GM12878 (cell line): ENCODE results near the gene CPD. TPM values are rescaled to one million over a fixed set of nuclear protein-coding genes. Genes with fewer than 3 reads are reported as not detected.

Experiments used
- ASH2L ChIP-seq: fragments of 300-600, 200-600 bp; sonication (generic); IDR thresholded peaks from 2 replicates; pipeline ENCODE4 v1.6.1; 2017; ENCODE audit warnings: low read depth, mild to moderate bottlenecking, borderline replicate concordance
- BCL11A ChIP-seq: IDR thresholded peaks from 2 replicates; pipeline ENCODE4 v1.6.1; 2011; ENCODE audit warnings: low read depth, low read length
- CREM ChIP-seq: IDR thresholded peaks from 2 replicates; pipeline ENCODE4 v1.6.1; 2014; ENCODE audit warnings: antibody characterized with exemption, low read depth
- EZH2 ChIP-seq: IDR thresholded peaks from 2 replicates; pipeline ENCODE4 v1.6.1; 2012; ENCODE audit warnings: low read depth, mild to moderate bottlenecking, control low read depth, inconsistent platforms, low read length, borderline replicate concordance; ENCODE audit not compliant: control insufficient read depth
- FOS ChIP-seq: IDR thresholded peaks from 3 replicates; pipeline ENCODE4 v1.6.1; 2011; ENCODE audit warnings: borderline replicate concordance; ENCODE audit not compliant: insufficient read length; ENCODE audit errors: extremely low read depth
- GABPA ChIP-seq: IDR thresholded peaks from 2 replicates; pipeline ENCODE4 v1.6.1; 2014; ENCODE audit warnings: antibody characterized with exemption, low read depth, mild to moderate bottlenecking, inconsistent platforms
- GATAD2B ChIP-seq: fragments of 450-650 bp; conservative IDR thresholded peaks from 2 replicates; pipeline ENCODE4 v1.6.1; 2017; ENCODE audit warnings: low read depth, mild to moderate bottlenecking, moderate library complexity
- LARP7 ChIP-seq: fragments of 450-650 bp; IDR thresholded peaks from 2 replicates; pipeline ENCODE4 v1.6.1; 2017; ENCODE audit warnings: mild to moderate bottlenecking
- MTA3 ChIP-seq: IDR thresholded peaks from 2 replicates; pipeline ENCODE4 v1.6.1; 2012; ENCODE audit warnings: low read length, inconsistent platforms, borderline replicate concordance
- NFIC ChIP-seq: IDR thresholded peaks from 2 replicates; pipeline ENCODE4 v1.6.1; 2012; ENCODE audit warnings: low read depth, mild to moderate bottlenecking, inconsistent platforms, low read length, moderate library complexity
- PAX8 ChIP-seq: fragments of 450-650 bp; IDR thresholded peaks from 2 replicates; pipeline ENCODE4 v1.6.1; 2017; ENCODE audit warnings: mild to moderate bottlenecking, moderate library complexity
- POLR2AphosphoS2 ChIP-seq: IDR thresholded peaks from 2 replicates; pipeline ENCODE4 v1.6.1; 2011; ENCODE audit warnings: low read depth, mild to moderate bottlenecking, low read length, improper control_type of control experiment, moderate library complexity
- RB1 ChIP-seq: fragments of 450-650 bp; formaldehyde crosslinking; IDR thresholded peaks from 2 replicates; pipeline ENCODE4 v1.6.1; 2017; ENCODE audit warnings: mild to moderate bottlenecking, borderline replicate concordance
- RBBP5 ChIP-seq: fragments of 200-600 bp; sonication (generic); conservative IDR thresholded peaks from 2 replicates; pipeline ENCODE4 v1.6.1; 2016
- RELA ChIP-seq: fragments of 450-650 bp; IDR thresholded peaks from 2 replicates; pipeline ENCODE4 v1.8.0; 2014; ENCODE audit warnings: borderline replicate concordance; ENCODE audit not compliant: partially characterized antibody
- SMC3 ChIP-seq: IDR thresholded peaks from 2 replicates; pipeline ENCODE4 v1.6.1; 2011; ENCODE audit warnings: low read length, improper control_type of control experiment, borderline replicate concordance
- ZNF217 ChIP-seq: fragments of 450-650 bp; IDR thresholded peaks from 2 replicates; pipeline ENCODE4 v1.6.1; 2017; ENCODE audit warnings: antibody characterized with exemption, mild to moderate bottlenecking
- ZZZ3 ChIP-seq: IDR thresholded peaks from 2 replicates; pipeline ENCODE4 v1.6.1; 2011; ENCODE audit warnings: low read depth; ENCODE audit not compliant: control insufficient read depth, insufficient read length
- polyA plus RNA-seq, 11 experiments: library from polyadenylated mRNA; depleted of rRNA in 4 of 11; unstranded in 6 of 11; stranded (reverse) in 5 of 11; fragments of >200 nt; fragmentation: Nextera tagmentation in 4 of 11; fragmentation: Illumina TruSeq in 1 of 11; extraction: Ambion mirVana in 4 of 11; extraction: Trizol in 1 of 11; gene quantifications; 1 replicate in 1 of 11; 2 replicates in 10 of 11; pipeline versions ENCODE4 v1.2.1 to v1.2.3, GENCODE V29; 2011 to 2016; ENCODE audit warnings: inconsistent platforms in 2 of 11, missing spikeins in 2 of 11, low read depth in 1 of 11
- total RNA-seq, 4 experiments: library from RNA; depleted of rRNA in 3 of 4; stranded (reverse); fragments of >200 nt in 3 of 4; fragmentation: Illumina TruSeq in 1 of 4; extraction: Trizol in 1 of 4; gene quantifications; 2 replicates each; pipeline versions ENCODE4 v1.2.1 to v1.2.3, GENCODE V29; 2013 to 2021
- TF ChIP-seq, protein P1 (sequence below): IDR thresholded peaks from 2 replicates; pipeline ENCODE4 v1.6.1; 2012; ENCODE audit warnings: mild to moderate bottlenecking, low read depth, low read length
- TF ChIP-seq, protein P2 (sequence below): IDR thresholded peaks from 2 replicates; pipeline ENCODE4 v1.6.1; 2011; ENCODE audit warnings: borderline replicate concordance, low read depth, mild to moderate bottlenecking, moderate library complexity, mixed read lengths, low read length; ENCODE audit not compliant: insufficient read depth; ENCODE audit errors: extremely low read length
- TF ChIP-seq, protein P3 (sequence below): IDR thresholded peaks from 2 replicates; pipeline ENCODE4 v1.6.1; 2012; ENCODE audit warnings: low read length, inconsistent platforms
- TF ChIP-seq, protein P4 (sequence below): fragments of 450-650 bp; IDR thresholded peaks from 2 replicates; pipeline ENCODE4 v1.6.1; 2017; ENCODE audit warnings: borderline replicate concordance

The CPD gene
- total and polyA plus RNA-seq, 10 of the 15 experiments (the other 5 are each of a cell fraction or from before 2014, with no cell fraction given): 3.5 to 24.2 (median 15.7) TPM

DNA sequence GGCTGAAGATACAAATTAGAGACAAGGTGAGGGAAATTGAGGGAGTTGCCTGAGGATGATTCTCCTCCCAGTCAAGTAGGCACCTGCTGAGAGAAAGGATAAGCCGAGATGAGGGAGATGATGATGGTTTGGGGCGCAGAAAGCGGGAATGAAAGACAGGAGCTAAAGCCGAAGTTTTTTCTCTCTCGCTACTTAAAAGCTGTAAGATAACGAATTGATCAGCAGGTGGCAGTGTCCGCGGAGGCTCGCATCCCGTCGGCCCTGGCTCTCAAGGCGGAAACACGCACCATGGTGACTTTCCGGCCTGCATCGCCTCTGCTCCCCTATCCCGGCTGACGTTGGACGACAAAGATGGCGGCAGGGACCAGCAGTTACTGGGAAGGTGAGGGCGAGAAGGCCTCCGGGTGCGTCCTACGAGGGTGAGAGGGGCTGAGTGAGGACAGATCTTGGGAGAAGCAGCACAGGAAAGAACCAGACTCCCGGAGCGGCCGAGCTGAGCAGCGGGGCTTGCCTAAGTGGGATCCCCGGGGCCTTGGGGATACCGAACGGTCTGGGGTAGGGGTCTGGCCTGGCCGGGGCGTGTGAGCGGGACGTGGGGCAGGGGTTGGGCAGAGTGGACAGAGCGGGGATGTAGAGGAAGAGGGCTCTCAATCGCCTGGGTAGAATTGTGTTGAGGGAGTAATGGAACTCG, 98.5 kb downstream of the CPD start, which contains the start of gene GOSR1 (continued):
- TF ChIP-seq, protein P1, sequence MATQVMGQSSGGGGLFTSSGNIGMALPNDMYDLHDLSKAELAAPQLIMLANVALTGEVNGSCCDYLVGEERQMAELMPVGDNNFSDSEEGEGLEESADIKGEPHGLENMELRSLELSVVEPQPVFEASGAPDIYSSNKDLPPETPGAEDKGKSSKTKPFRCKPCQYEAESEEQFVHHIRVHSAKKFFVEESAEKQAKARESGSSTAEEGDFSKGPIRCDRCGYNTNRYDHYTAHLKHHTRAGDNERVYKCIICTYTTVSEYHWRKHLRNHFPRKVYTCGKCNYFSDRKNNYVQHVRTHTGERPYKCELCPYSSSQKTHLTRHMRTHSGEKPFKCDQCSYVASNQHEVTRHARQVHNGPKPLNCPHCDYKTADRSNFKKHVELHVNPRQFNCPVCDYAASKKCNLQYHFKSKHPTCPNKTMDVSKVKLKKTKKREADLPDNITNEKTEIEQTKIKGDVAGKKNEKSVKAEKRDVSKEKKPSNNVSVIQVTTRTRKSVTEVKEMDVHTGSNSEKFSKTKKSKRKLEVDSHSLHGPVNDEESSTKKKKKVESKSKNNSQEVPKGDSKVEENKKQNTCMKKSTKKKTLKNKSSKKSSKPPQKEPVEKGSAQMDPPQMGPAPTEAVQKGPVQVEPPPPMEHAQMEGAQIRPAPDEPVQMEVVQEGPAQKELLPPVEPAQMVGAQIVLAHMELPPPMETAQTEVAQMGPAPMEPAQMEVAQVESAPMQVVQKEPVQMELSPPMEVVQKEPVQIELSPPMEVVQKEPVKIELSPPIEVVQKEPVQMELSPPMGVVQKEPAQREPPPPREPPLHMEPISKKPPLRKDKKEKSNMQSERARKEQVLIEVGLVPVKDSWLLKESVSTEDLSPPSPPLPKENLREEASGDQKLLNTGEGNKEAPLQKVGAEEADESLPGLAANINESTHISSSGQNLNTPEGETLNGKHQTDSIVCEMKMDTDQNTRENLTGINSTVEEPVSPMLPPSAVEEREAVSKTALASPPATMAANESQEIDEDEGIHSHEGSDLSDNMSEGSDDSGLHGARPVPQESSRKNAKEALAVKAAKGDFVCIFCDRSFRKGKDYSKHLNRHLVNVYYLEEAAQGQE: 0 out of 2 replicates have a peak, but pooled peaks have one; percentile 29
- TF ChIP-seq, protein P2, sequence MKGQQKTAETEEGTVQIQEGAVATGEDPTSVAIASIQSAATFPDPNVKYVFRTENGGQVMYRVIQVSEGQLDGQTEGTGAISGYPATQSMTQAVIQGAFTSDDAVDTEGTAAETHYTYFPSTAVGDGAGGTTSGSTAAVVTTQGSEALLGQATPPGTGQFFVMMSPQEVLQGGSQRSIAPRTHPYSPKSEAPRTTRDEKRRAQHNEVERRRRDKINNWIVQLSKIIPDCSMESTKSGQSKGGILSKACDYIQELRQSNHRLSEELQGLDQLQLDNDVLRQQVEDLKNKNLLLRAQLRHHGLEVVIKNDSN: no peak
- TF ChIP-seq PAX8 (0 out of 2 replicates have a peak, but pooled peaks have one; percentile 58), EZH2 (no peak), FOS (no peak), LARP7 (peak; percentile 53; the same call in 1 of the 2 replicates), GABPA (peak; percentile 94), ZNF217 (no peak), MTA3 (no peak), POLR2AphosphoS2 (peak; percentile 89), RB1 (peak; percentile 84; the same call in 1 of the 2 replicates), RBBP5 (no peak), CREM (peak; percentile 92), BCL11A (no peak), RELA (peak; percentile 69), ZZZ3 (no peak), SMC3 (peak; percentile 63), GATAD2B (0 out of 2 replicates have a peak, but pooled peaks have one; percentile 21), NFIC (no peak), ASH2L (peak; percentile 86; the same call in 1 of the 2 replicates)
- TF ChIP-seq, protein P3, sequence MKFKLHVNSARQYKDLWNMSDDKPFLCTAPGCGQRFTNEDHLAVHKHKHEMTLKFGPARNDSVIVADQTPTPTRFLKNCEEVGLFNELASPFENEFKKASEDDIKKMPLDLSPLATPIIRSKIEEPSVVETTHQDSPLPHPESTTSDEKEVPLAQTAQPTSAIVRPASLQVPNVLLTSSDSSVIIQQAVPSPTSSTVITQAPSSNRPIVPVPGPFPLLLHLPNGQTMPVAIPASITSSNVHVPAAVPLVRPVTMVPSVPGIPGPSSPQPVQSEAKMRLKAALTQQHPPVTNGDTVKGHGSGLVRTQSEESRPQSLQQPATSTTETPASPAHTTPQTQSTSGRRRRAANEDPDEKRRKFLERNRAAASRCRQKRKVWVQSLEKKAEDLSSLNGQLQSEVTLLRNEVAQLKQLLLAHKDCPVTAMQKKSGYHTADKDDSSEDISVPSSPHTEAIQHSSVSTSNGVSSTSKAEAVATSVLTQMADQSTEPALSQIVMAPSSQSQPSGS: no peak
- TF ChIP-seq, protein P4, sequence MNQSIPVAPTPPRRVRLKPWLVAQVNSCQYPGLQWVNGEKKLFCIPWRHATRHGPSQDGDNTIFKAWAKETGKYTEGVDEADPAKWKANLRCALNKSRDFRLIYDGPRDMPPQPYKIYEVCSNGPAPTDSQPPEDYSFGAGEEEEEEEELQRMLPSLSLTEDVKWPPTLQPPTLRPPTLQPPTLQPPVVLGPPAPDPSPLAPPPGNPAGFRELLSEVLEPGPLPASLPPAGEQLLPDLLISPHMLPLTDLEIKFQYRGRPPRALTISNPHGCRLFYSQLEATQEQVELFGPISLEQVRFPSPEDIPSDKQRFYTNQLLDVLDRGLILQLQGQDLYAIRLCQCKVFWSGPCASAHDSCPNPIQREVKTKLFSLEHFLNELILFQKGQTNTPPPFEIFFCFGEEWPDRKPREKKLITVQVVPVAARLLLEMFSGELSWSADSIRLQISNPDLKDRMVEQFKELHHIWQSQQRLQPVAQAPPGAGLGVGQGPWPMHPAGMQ: no peak
